ENCODE measurements around the gene MMAB. TPM values are rescaled to one million over a fixed set of nuclear protein-coding genes. Genes with fewer than 3 reads are reported as not detected.

MMAB gene
- total RNA-seq, 1 experiment from 2014 or later: 32.8 TPM

- peak; percentile 70 for DNase-seq
These were observed 23.3 kb upstream of the MMAB start for GRCh38 chr12:109596418-109597244.

DNA sequence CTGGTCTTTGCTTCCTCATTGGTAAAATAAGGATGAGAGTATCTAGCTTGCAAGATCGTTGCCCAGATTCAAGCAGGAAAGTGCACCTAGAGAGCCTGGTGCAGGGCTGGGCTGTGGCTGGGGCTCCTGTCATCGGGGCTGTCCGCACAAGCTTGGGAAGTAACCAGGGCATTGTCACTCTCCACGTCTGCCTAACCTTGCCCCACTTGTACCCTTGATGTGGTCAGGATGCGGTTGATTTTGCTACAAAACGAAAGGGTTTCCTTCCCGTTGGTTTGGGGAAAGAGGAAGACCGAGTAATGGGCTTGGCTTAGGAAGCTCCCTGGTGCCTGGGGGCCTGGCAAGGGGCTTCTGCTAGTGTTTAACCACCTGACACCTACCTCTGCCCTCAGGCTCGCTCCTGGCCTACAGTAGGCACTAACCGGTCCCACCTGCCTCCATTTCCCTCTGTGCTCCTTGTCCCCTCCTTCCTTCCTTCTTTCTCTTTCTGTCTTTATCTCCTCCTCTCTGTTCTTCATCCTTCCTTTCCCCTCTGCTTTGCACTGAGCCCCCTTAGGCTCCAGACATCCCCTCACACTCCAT, 22.1 kb upstream of the MMAB start:
- no peak for DNase-seq
- Histone ChIP-seq H3K36me3 (replicated peaks; ENCODE audit: control insufficient read depth, insufficient read depth, low read length) (peaks cover 3% of the 10 kb centered on the region), H3K4me3 (ENCODE audit: insufficient read depth, low read depth, low read length) (no peak overlapping the region), H3K27me3 (ENCODE audit: control insufficient read depth, insufficient read depth, low read length) (no peaks in the 10 kb centered on the region)

More at GRCh38 chr12:109596418-109597244, 23.3 kb upstream of the MMAB start:
- Histone ChIP-seq H3K36me3 (replicated peaks; ENCODE audit: control insufficient read depth, insufficient read depth, low read length) (peaks cover under 1% of the 10 kb centered on the region), H3K4me3 (ENCODE audit: insufficient read depth, low read depth, low read length) (no peak overlapping the region), H3K27me3 (ENCODE audit: control insufficient read depth, insufficient read depth, low read length) (no peaks in the 10 kb centered on the region)

- Histone ChIP-seq H3K27me3 (ENCODE audit: control insufficient read depth, insufficient read depth, low read length) (no peaks in the 10 kb centered on the region), H3K4me3 (ENCODE audit: insufficient read depth, low read depth, low read length) (no peak overlapping the region), H3K36me3 (replicated peaks; ENCODE audit: control insufficient read depth, insufficient read depth, low read length) (peaks cover 3% of the 10 kb centered on the region)
- no peak for DNase-seq
These were observed 21.4 kb upstream of the MMAB start for GRCh38 chr12:109594556-109595317.

- Histone ChIP-seq H3K36me3 (replicated peaks; ENCODE audit: control insufficient read depth, insufficient read depth, low read length) (peaks cover 3% of the 10 kb centered on the region), H3K27me3 (ENCODE audit: control insufficient read depth, insufficient read depth, low read length) (no peaks in the 10 kb centered on the region), H3K4me3 (ENCODE audit: insufficient read depth, low read depth, low read length) (no peak overlapping the region)
- DNase-seq: no peak
These were observed 19.6 kb upstream of the MMAB start for GRCh38 chr12:109592905-109593272.

DNA sequence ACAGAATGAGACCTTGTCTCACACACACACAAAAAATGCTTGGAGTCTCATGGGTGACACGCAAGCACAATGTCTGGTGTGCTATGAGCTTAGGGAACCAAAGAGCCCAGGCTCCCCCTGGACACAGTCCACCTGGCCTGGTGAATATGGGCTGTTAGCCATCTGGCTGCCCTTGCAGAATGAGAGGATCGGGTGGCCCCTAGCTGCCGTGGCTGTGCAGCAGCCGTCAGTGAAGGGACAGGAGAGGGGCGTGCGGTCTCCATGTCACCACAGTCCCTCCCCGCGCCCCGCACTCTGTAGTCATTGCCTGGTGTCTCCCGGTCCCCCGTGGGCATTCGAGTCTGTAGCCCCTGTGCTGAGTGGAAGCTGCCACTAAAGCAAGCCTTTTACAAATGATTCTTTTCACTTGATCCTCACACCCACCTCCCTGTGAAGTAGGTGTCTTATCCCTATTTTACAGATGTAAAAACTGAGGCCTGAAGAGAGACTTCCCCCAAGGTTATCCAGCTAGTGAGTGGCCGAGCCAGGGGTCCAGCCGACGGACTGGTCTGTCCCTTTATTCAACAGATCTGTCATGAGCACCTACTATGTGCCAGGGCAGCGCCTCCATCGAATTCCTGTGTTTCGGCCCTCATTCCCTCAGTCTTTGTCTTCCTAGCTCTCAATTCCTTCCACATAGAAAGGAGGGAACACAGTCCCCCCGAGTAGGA, 19.0 kb upstream of the MMAB start:
- no peak for DNase-seq
- H3K4me3 ChIP-seq (ENCODE audit: insufficient read depth, low read depth, low read length): no peak overlapping the region
- no peaks in the 10 kb centered on the region for H3K27me3 ChIP-seq (ENCODE audit: control insufficient read depth, insufficient read depth, low read length)
- H3K36me3 ChIP-seq (replicated peaks; ENCODE audit: control insufficient read depth, insufficient read depth, low read length): peaks cover 3% of the 10 kb centered on the region

DNA sequence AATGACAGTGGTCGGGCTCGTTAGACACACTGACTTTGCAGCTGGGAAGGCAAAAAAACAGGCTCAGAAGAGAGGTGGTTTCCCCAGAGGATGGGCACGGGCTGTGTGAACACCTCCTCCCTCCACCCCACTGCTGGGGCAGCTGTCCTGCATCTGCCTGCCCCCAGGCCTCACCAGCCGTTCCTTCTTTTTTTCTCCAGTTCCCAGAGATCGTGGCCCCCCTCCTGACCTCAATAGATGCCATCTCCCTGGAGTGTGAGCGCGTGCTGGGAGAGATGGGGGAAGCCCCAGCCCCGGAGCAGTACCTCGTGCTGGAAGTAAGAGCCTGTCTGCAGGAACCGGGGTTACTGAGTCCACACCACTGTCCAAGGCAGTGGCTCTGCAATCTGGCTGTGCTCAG, 17.7 kb upstream of the MMAB start:
- H3K27me3 ChIP-seq (ENCODE audit: control insufficient read depth, insufficient read depth, low read length): no peaks in the 10 kb centered on the region
- no peak for DNase-seq
- no peak overlapping the region for H3K4me3 ChIP-seq (ENCODE audit: insufficient read depth, low read depth, low read length)

DNA sequence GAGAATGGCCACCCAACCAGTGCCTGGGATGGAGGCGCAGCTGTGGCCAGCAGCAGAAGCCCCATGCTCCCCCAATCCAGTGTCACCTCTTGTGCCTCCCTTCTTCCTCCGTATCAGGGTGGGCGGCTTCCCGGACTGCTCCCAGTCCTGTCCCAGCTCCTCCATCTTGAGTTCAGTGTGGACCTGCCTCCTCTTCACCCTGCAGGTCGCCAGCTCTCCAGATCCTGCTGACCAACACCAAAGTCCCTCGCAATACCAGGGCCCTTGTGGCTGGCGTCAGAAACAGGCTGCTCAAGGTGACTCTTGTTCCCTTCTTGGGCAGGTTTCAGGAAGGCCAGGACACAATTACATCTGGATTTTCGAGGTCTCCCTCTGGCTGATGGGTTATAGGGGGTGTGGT, 17.3 kb upstream of the MMAB start:
- DNase-seq: no peak
- H3K27me3 ChIP-seq (ENCODE audit: control insufficient read depth, insufficient read depth, low read length): no peaks in the 10 kb centered on the region

More for the DNA sequence above, 17.7 kb upstream of the MMAB start:
- H3K36me3 ChIP-seq (replicated peaks; ENCODE audit: control insufficient read depth, insufficient read depth, low read length): peaks cover 3% of the 10 kb centered on the region

DNA sequence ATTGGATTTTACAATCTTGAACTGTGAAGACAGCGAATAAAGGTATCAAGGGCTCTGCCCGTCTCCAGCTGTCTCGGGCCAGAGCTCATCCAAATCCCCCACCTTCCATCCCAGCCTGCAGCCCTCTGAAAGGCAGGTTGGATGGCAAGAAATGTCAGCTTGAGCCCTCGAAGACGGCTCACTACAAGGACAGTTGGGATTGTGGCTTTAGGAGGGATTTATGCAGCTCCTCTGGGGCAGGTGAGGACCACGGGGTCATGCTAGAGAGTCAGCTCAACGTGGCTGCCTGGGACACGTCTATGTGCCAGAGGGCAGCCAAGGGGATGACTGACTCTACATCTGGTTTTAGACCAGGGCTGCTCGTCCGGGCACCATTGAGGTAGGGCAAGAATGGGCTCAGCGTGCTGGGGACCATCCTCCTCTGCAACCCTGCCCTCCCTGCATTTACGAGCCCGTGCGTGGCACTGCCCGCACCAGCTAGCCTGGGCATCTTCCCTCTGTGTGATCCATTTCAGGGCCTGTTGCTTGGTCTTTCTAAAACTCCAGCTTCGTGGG, 16.5 kb upstream of the MMAB start:
- DNase-seq: no peak
- no peak overlapping the region for H3K4me3 ChIP-seq (ENCODE audit: insufficient read depth, low read depth, low read length)
- H3K36me3 ChIP-seq (replicated peaks; ENCODE audit: control insufficient read depth, insufficient read depth, low read length): peaks cover 3% of the 10 kb centered on the region
- no peaks in the 10 kb centered on the region for H3K27me3 ChIP-seq (ENCODE audit: control insufficient read depth, insufficient read depth, low read length)

More for the DNA sequence above, 17.3 kb upstream of the MMAB start:
- Histone ChIP-seq H3K36me3 (replicated peaks; ENCODE audit: control insufficient read depth, insufficient read depth, low read length) (peaks cover 3% of the 10 kb centered on the region), H3K4me3 (ENCODE audit: insufficient read depth, low read depth, low read length) (no peak overlapping the region)

- no peak overlapping the region for H3K4me3 ChIP-seq (ENCODE audit: insufficient read depth, low read depth, low read length)
- peaks cover 3% of the 10 kb centered on the region for H3K36me3 ChIP-seq (replicated peaks; ENCODE audit: control insufficient read depth, insufficient read depth, low read length)
- no peak for DNase-seq
- no peaks in the 10 kb centered on the region for H3K27me3 ChIP-seq (ENCODE audit: control insufficient read depth, insufficient read depth, low read length)
These were observed 15.9 kb upstream of the MMAB start for GRCh38 chr12:109589240-109589590.

DNA sequence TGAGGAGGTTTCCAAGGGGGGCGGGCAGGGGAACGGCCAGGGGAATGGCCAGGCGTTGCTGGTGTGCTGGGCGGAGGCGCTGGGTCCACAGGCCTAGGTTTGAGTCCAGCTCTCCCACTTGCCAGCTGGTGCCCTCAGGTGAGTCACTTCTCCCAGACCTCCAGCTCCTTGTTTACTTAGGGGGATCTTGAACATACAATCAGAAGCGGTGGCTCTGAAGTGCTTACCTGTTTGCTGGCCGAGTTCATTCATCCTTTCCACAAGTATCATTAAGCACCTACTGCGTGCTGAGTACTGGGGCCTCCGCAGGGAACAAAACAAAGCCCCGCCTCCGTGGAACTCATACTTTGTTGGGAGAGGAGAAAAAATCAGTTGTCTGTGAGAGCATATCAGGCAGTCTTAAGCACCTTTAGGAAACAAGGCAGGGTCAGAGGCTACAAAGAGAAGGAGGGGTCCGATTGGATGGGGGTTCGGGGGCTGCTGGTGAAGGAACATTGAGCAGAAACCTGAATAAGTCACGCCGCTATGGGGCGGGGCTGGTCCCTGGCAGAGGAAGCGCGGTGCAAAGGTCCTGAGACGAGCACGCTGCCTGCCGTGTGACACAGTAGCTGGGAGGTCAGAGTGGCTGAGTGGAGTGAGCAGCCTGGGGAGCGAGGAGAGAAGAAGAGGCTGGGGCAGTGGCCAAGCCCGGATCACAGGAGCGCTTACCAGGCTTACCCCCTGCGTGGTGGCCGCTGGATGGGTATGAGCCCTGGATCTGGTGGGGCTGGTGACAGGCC, 15.3 kb upstream of the MMAB start:
- Histone ChIP-seq H3K4me3 (ENCODE audit: insufficient read depth, low read depth, low read length) (no peak overlapping the region), H3K27me3 (ENCODE audit: control insufficient read depth, insufficient read depth, low read length) (no peaks in the 10 kb centered on the region), H3K36me3 (replicated peaks; ENCODE audit: control insufficient read depth, insufficient read depth, low read length) (peaks cover 3% of the 10 kb centered on the region)
- DNase-seq: no peak

DNA sequence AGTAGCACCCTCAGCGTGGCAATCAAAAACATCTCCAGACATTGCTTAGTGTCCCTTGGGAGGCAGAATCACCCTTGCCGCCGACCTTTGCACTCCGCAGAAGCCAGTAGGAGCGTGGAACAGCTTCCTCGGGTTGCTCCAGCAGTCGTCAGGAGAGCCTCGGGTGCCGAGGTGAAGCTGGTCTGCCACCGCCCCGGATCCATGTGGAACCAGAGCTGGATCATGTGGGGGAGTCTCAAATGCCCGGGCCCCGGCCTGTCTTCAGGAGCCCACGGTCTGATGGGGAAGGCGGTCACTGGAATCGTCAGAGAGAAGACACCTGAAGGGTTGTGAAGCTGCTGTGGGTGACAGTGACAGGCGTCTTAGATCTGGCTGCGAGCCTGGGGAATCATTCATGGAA, 14.6 kb upstream of the MMAB start:
- Histone ChIP-seq H3K4me3 (ENCODE audit: insufficient read depth, low read depth, low read length) (no peak overlapping the region), H3K36me3 (replicated peaks; ENCODE audit: control insufficient read depth, insufficient read depth, low read length) (peaks cover 3% of the 10 kb centered on the region), H3K27me3 (ENCODE audit: control insufficient read depth, insufficient read depth, low read length) (no peaks in the 10 kb centered on the region)
- DNase-seq: no peak

- peaks cover 2% of the 10 kb centered on the region for H3K36me3 ChIP-seq (replicated peaks; ENCODE audit: control insufficient read depth, insufficient read depth, low read length)
- DNase-seq: no peak
- no peak overlapping the region for H3K4me3 ChIP-seq (ENCODE audit: insufficient read depth, low read depth, low read length)
- no peaks in the 10 kb centered on the region for H3K27me3 ChIP-seq (ENCODE audit: control insufficient read depth, insufficient read depth, low read length)
These were observed 13.3 kb upstream of the MMAB start for GRCh38 chr12:109586385-109587296.

GRCh38 chr12:109583733-109584132, 10.4 kb upstream of the MMAB start:
- H3K27me3 ChIP-seq (ENCODE audit: control insufficient read depth, insufficient read depth, low read length): no peaks in the 10 kb centered on the region
- DNase-seq: no peak
- H3K36me3 ChIP-seq (replicated peaks; ENCODE audit: control insufficient read depth, insufficient read depth, low read length): peaks cover 6% of the 10 kb centered on the region
- no peak overlapping the region for H3K4me3 ChIP-seq (ENCODE audit: insufficient read depth, low read depth, low read length)
